H1 (cell line): ENCODE data around the gene DAW1.

Experiments
- GTF2F1 ChIP-seq: IDR thresholded peaks from 2 replicates; pipeline ENCODE4 v1.6.1; 2012; ENCODE audit warnings: low read depth, low read length, improper control_type of control experiment, borderline replicate concordance
- SP2 ChIP-seq: IDR thresholded peaks from 2 replicates; pipeline ENCODE4 v1.6.1; 2012; ENCODE audit warnings: mild to moderate bottlenecking, low read length, inconsistent platforms

- no peak for TF ChIP-seq GTF2F1
- no peak for TF ChIP-seq SP2
Measured at GRCh38 chr2:227890495-227891079, 19.2 kb downstream of the DAW1 start.
